Measurements from ENCODE around the gene YPEL5. TPM values are rescaled to one million over a fixed set of nuclear protein-coding genes. Genes with fewer than 3 reads are reported as not detected.
A peak's percentile ranks its signal among the peaks of the same experiment; 100 is the strongest.
"Not testable (repeated sequence)": the region's sequence is repeated elsewhere in the genome, so short reads cannot be mapped to it uniquely, and the experiment has no call there.

Gene YPEL5
- total RNA-seq, 6 donors from 2014 or later = 51.9 to 107 (median 85.8) TPM

- peaks cover 0 to 3% (median 3%) of the 10 kb centered on the region in 4 donors for H3K4me1 ChIP-seq
- 78 to 86% methylated on average over 6 of the region's 6 CpGs for WGBS, 2 donors
- H3K36me3 ChIP-seq = no peaks in the 10 kb centered on the region
- no peaks in the 10 kb centered on the region for H3K9me3 ChIP-seq
- TF ChIP-seq POLR2A (IDR thresholded peaks at IDR 0.05) = no peak
- no peak for TF ChIP-seq POLR2AphosphoS5 (IDR thresholded peaks at IDR 0.05)
- TF ChIP-seq CTCF (IDR thresholded peaks at IDR 0.05) = no peak
- TF ChIP-seq EP300 (IDR thresholded peaks at IDR 0.05) = no peak
- no peaks in the 10 kb centered on the region for H3K27me3 ChIP-seq
- no peak for DNase-seq
- no peak overlapping the region for H3K4me3 ChIP-seq
- no peak for ATAC-seq (ENCODE audit: low FRiP score in 2 of 2)
- no peak overlapping the region for H3K27ac ChIP-seq
These were observed 36.0 kb upstream of the YPEL5 start for GRCh38 chr2:30110773-30111172.

- H3K27ac ChIP-seq; ATAC-seq (ENCODE audit: low FRiP score in 2 of 2): not testable (repeated sequence)
- WGBS, 2 donors = 79 to 84% methylated on average over 14 to 19 of the region's 19 CpGs
These were observed 35.6 kb upstream of the YPEL5 start for GRCh38 chr2:30111186-30111585.

GRCh38 chr2:30112561-30112960 lies 34.2 kb upstream of the YPEL5 start:
- whole genome bisulfite sequencing, 2 donors = 79 to 86% methylated on average over 10 of the region's 10 CpGs

More at GRCh38 chr2:30111186-30111585, 35.6 kb upstream of the YPEL5 start:
- not testable (repeated sequence) for H3K27me3 ChIP-seq, H3K4me1 ChIP-seq, H3K4me3 ChIP-seq, H3K36me3 ChIP-seq, H3K9me3 ChIP-seq
- peak in 1 of 2 donors; percentile 46 for DNase-seq

DNA sequence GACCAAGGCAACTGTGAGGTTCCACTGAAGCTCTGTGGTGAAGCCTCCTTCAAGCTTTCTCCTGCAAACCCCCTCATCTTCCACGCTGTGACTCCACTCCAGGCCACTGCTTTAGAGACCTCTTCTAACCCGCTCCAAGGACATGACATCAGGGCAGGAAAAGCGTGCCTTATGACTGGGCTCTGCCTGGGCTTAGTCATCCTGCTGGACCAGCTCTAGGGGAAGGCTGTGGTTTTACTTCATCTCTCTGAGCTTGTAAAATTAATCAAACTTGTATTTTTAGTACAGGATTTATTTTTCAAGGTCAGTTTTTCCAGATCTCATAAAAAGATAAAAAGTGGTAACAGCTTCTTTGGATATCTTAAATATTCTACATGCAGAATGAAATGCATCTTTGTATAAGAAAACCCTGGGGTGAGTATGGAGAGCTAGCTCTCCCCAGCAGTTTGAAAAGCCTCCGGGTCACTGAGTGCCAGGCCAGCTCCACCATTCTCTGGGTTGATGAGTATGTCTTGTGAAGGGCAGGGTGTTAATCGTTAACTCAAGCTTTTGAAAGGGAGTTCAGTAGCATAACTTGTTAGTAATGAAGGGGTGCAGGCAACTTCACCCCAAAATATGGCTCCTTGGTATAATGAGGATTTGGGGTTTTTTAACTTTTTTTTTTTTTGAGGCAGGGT lies 33.1 kb upstream of the YPEL5 start:
- Histone ChIP-seq H3K27me3 (no peaks in the 10 kb centered on the region), H3K9me3 (no peaks in the 10 kb centered on the region), H3K4me1 (peaks cover 0 to 5% (median 3%) of the 10 kb centered on the region in 4 donors), H3K27ac (no peak overlapping the region), H3K36me3 (no peaks in the 10 kb centered on the region), H3K4me3 (no peak overlapping the region)
- DNase-seq (no peak), ATAC-seq (ENCODE audit: low FRiP score in 2 of 2) (peak in 1 of 2 donors; percentile 89)
- no peak for TF ChIP-seq EP300 (IDR thresholded peaks at IDR 0.05)
- no peak for TF ChIP-seq CTCF (IDR thresholded peaks at IDR 0.05)
- no peak for TF ChIP-seq POLR2A (IDR thresholded peaks at IDR 0.05)
- TF ChIP-seq POLR2AphosphoS5 (IDR thresholded peaks at IDR 0.05) = no peak
- WGBS, 2 donors = 63 to 68% methylated on average over 5 of the region's 5 CpGs

More at GRCh38 chr2:30112561-30112960, 34.2 kb upstream of the YPEL5 start:
- H3K27me3 ChIP-seq = no peaks in the 10 kb centered on the region
- no peak overlapping the region for H3K27ac ChIP-seq
- H3K4me3 ChIP-seq = no peak overlapping the region
- ATAC-seq (ENCODE audit: low FRiP score in 2 of 2) = no peak
- peaks cover 0 to 5% (median 3%) of the 10 kb centered on the region in 4 donors for H3K4me1 ChIP-seq
- no peaks in the 10 kb centered on the region for H3K9me3 ChIP-seq
- no peak for TF ChIP-seq POLR2A (IDR thresholded peaks at IDR 0.05)
- TF ChIP-seq EP300 (IDR thresholded peaks at IDR 0.05) = no peak
- TF ChIP-seq CTCF (IDR thresholded peaks at IDR 0.05) = no peak
- TF ChIP-seq POLR2AphosphoS5 (IDR thresholded peaks at IDR 0.05) = no peak
- DNase-seq = no peak
- H3K36me3 ChIP-seq = no peaks in the 10 kb centered on the region

- no peaks in the 10 kb centered on the region for H3K27me3 ChIP-seq
- 53 to 59% methylated on average over 19 of the region's 19 CpGs for WGBS, 2 donors
- DNase-seq (peak; percentile 37 to 79), ATAC-seq (ENCODE audit: low FRiP score in 2 of 2) (peak in 1 of 2 donors; percentile 91)
- H3K27ac ChIP-seq = no peak overlapping the region
- no peaks in the 10 kb centered on the region for H3K9me3 ChIP-seq
- H3K36me3 ChIP-seq = no peaks in the 10 kb centered on the region
- TF ChIP-seq CTCF (IDR thresholded peaks at IDR 0.05) (peak; percentile 77 to 90 (median 84)), POLR2A (IDR thresholded peaks at IDR 0.05) (no peak)
- H3K4me1 ChIP-seq = peaks cover 0 to 5% (median 3%) of the 10 kb centered on the region in 4 donors
- H3K4me3 ChIP-seq = no peak overlapping the region
These were observed 31.4 kb upstream of the YPEL5 start for GRCh38 chr2:30115141-30115980.

Data from upper lobe of left lung (tissue), 6 donors.